Peyer's patch (tissue), 4 donors: ENCODE measurements around the gene COLEC11.
"Not testable (repeated sequence)": the region's sequence is repeated elsewhere in the genome, so short reads cannot be mapped to it uniquely, and the experiment has no call there.

ENCODE experiments used
- POLR2A ChIP-seq, 2 donors: fragments of 450-650 bp; IDR thresholded peaks; one replicate each; pipeline ENCODE4 v1.5.1; 2017; ENCODE audit warnings: antibody characterized with exemption in 2 of 2, mild to moderate bottlenecking in 2 of 2, moderate library complexity in 2 of 2
- TF ChIP-seq, protein P1 (sequence below), 6 experiments: fragments of 450-650 bp in 4 of 6; fragments of 200-600 bp in 2 of 6; sonication (generic) in 1 of 6; IDR thresholded peaks; one replicate each; pipeline ENCODE4 v1.5.1; 2017 to 2019; ENCODE audit warnings: antibody characterized with exemption in 6 of 6, mild to moderate bottlenecking in 3 of 6, moderate library complexity in 1 of 6

DNA sequence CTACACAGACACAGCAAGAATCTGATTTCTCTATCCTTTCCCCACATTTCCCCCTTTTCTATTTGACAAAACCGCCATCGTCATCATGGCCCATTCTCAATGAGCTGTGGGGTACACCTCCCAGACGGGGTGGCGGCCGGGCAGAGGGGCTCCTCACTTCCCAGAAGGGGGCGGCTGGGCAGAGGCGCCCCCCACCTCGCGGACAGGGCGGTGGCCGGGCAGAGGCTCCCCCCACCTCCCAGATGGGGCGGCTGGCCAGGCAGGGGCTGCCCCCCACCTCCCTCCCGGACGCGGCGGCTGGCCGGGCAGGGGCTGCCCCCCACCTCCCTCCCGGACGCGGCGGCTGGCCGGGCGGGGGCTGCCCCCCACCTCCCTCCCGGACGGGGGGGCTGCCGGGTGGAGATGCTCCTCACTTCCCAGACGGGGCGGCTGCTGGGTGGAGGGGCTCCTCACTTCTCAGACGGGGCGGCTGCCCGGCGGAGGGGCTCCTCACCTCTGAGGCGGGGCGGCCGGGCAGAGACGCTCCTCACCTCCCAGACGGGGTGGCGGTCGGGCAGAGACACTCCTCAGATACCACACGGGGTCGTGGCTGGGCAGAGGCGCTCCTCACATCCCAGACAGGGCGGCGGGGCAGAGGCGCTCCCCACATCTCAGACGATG, 20.8 kb downstream of the COLEC11 start:
- TF ChIP-seq, protein P1, sequence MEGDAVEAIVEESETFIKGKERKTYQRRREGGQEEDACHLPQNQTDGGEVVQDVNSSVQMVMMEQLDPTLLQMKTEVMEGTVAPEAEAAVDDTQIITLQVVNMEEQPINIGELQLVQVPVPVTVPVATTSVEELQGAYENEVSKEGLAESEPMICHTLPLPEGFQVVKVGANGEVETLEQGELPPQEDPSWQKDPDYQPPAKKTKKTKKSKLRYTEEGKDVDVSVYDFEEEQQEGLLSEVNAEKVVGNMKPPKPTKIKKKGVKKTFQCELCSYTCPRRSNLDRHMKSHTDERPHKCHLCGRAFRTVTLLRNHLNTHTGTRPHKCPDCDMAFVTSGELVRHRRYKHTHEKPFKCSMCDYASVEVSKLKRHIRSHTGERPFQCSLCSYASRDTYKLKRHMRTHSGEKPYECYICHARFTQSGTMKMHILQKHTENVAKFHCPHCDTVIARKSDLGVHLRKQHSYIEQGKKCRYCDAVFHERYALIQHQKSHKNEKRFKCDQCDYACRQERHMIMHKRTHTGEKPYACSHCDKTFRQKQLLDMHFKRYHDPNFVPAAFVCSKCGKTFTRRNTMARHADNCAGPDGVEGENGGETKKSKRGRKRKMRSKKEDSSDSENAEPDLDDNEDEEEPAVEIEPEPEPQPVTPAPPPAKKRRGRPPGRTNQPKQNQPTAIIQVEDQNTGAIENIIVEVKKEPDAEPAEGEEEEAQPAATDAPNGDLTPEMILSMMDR (IDR thresholded peaks at IDR 0.05): not testable (repeated sequence)
- TF ChIP-seq POLR2A (IDR thresholded peaks at IDR 0.05): not testable (repeated sequence)
